Epithelial cell of proximal tubule (primary cell): ENCODE results near the gene RNU5D-1. TPM values are rescaled to one million over a fixed set of nuclear protein-coding genes. Genes with fewer than 3 reads are reported as not detected.
A peak's percentile ranks its signal among the peaks of the same experiment; 100 is the strongest.
"Not testable (repeated sequence)": the region's sequence is repeated elsewhere in the genome, so short reads cannot be mapped to it uniquely, and the experiment has no call there.

Source experiments
- DNase-seq: peaks from one replicate; pipeline ENCODE4 v3.0.0-alpha.2; 2011; ENCODE audit warnings: low read depth
- H3K4me3 ChIP-seq: 2 replicates; pipeline ENCODE4 v1.5.1; 2011; ENCODE audit warnings: low read depth, mild to moderate bottlenecking, low read length
- CTCF ChIP-seq: conservative IDR thresholded peaks from 2 replicates; pipeline ENCODE4 v1.5.1; 2012; ENCODE audit warnings: low read depth, mild to moderate bottlenecking, low read length
- total RNA-seq: library from RNA; depleted of rRNA; stranded (reverse); fragments of >200 nt; gene quantifications from 2 replicates; pipeline ENCODE4 v1.2.3, GENCODE V29; 2015

RNU5D-1 gene
- total RNA-seq, 1 donor from 2014 or later = not detected

GRCh38 chr1:44743211-44743610, 12.2 kb upstream of the RNU5D-1 start:
- TF ChIP-seq CTCF = no peak
- H3K4me3 ChIP-seq = no peak overlapping the region
- no peak for DNase-seq

- DNase-seq = no peak
- no peak for TF ChIP-seq CTCF
- peak overlapping the region; percentile 80 for H3K4me3 ChIP-seq
These were observed 9.2 kb upstream of the RNU5D-1 start for GRCh38 chr1:44740179-44740617.

- peak within 1 kb of the TSS; percentile 80 for H3K4me3 ChIP-seq
- no peak for TF ChIP-seq CTCF
- DNase-seq = peak; percentile 76
These were observed 8.6 kb upstream of the RNU5D-1 start, which contains the start of gene KIF2C for GRCh38 chr1:44739307-44740178. KIF2C (plus strand) TSS chr1:44739837; CDS start chr1:44739933, 96 bp downstream.

- peak overlapping the region; percentile 80 for H3K4me3 ChIP-seq
- not testable (repeated sequence) for DNase-seq
These were observed 8.0 kb upstream of the RNU5D-1 start for GRCh38 chr1:44738953-44739306.

GRCh38 chr1:44735992-44736391, 5.0 kb upstream of the RNU5D-1 start:
- no peak for TF ChIP-seq CTCF
- H3K4me3 ChIP-seq = no peak overlapping the region
- no peak for DNase-seq

- no peak for TF ChIP-seq CTCF
- H3K4me3 ChIP-seq = no peak overlapping the region
- no peak for DNase-seq
These were observed 2.8 kb upstream of the RNU5D-1 start for GRCh38 chr1:44733784-44734183.

- DNase-seq = no peak
- H3K4me3 ChIP-seq = no peak overlapping the region
- TF ChIP-seq CTCF = no peak
These were observed 2.4 kb upstream of the RNU5D-1 start for GRCh38 chr1:44733365-44733764.
